Myocyte (in vitro differentiated cells): ENCODE results near the gene SLC30A1. TPM values are rescaled to one million over a fixed set of nuclear protein-coding genes. Genes with fewer than 3 reads are reported as not detected.
A peak's percentile ranks its signal among the peaks of the same experiment; 100 is the strongest.
"Not testable (repeated sequence)": the region's sequence is repeated elsewhere in the genome, so short reads cannot be mapped to it uniquely, and the experiment has no call there.

Experiments used
- DNase-seq: peaks from one replicate; pipeline ENCODE4 v3.0.0-alpha.2; 2012; ENCODE audit warnings: low read depth
- polyA plus RNA-seq: library from polyadenylated mRNA; unstranded; fragments of >200 nt; gene quantifications from one replicate; pipeline ENCODE4 v1.2.1, GENCODE V29; 2012; ENCODE audit warnings: missing spikeins
- total RNA-seq: library from RNA; depleted of rRNA; stranded (reverse); fragments of >200 nt; gene quantifications from 2 replicates; pipeline ENCODE4 v1.2.3, GENCODE V29; 2014

Gene SLC30A1, protein sequence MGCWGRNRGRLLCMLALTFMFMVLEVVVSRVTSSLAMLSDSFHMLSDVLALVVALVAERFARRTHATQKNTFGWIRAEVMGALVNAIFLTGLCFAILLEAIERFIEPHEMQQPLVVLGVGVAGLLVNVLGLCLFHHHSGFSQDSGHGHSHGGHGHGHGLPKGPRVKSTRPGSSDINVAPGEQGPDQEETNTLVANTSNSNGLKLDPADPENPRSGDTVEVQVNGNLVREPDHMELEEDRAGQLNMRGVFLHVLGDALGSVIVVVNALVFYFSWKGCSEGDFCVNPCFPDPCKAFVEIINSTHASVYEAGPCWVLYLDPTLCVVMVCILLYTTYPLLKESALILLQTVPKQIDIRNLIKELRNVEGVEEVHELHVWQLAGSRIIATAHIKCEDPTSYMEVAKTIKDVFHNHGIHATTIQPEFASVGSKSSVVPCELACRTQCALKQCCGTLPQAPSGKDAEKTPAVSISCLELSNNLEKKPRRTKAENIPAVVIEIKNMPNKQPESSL
- 16.3 and 20.4 TPM in 2 replicates for total RNA-seq
- polyA plus RNA-seq = 12.6 TPM

DNA sequence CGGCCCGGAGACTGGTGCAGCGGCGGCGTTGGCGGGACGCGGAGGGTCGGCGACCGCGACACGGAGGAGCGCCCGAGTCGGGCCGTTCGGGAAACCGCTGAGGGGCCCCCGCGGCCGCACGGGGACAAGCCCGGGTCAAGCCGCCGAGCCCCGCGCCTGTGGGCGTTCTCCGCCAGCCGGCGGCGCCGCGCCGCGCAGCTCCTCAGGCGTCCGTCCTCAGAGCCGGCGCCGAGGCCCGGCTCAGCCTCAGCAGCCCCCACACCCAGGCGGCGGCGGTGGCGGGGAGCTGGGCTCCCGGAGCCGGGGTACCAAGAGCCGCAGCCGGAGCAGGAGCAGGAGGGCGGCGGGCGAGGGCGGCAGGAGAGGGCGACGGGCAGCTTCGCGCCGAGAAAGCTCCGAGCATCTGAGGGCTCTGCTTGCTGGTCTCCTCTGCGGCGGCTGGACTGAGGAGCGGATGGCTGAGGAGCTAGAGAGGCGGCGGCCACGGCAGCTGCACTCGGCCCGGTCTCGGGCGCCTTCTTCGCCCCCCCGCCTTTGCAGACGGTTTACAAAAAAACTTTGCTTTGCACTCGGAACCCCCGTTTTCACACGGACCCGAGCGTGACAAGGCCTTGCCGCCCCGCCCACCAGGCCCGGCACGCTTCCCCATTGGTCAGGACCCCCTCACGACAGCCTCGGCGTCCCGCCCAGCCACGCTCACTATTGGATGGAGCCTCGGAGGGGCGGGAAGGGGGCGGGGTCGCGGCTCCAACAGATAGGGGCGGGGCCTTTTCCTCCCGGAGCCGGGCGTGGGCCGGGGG lies at the start of gene SLC30A1:
TSS of gene SLC30A1 (minus strand) at position 522 of the 800 bp plus-strand sequence. CDS start 549 bp downstream, outside the sequence.
- peak; percentile 99 for DNase-seq

DNA sequence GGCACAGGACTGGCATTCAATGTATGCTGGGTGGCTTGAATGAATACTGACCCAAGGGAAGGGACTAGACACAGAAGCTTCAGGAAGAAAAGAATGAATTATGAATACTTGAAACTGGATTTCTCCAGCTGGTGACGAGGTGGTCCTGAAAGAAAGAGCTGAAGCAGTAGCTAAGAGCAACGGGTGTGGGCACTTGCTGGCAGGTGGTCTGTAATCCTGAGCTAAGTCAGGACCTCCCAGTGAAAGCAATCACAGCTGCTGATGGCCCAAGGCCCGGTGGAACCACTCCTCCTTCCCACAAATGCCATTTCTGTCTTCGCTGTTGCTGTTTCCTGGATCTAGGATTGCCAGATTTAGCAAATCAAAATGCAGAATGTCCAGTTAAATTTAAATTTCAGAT lies 49.5 kb upstream of the SLC30A1 start:
- peak; percentile 86 for DNase-seq

DNA sequence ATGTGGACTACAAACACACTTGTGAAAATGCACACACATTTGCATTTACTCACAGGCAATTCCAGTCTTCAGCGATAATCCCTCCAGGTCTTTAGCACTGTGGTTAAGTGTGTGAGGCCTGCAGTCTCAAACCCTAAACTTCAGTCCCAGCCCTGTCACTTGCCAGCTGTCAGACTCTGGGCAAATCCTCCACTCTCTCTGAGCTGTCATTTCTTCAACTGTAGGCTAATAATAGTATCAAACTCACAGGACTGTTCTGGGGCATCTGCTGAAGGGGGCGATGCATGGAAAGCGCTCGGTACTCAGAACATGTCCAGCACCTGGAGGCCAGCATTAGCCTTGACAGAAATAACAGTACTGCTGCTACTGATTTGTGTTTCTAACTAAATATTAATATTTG lies 48.3 kb upstream of the SLC30A1 start:
- peak; percentile 85 for DNase-seq

DNA sequence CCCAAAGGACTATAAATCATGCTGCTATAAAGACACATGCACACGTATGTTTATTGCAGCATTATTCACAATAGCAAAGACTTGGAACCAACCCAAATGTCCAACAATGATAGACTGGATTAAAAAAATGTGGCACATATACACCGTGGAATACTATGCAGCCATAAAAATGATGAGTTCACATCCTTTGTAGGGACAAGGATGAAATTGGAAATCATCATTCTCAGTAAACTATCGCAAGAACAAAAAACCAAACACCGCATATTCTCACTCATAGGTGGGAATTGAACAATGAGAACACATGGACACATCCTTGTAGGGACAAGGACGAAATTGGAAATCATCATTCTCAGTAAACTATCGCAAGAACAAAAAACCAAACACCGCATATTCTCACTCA lies 46.9 kb upstream of the SLC30A1 start:
- not testable (repeated sequence) for DNase-seq

DNA sequence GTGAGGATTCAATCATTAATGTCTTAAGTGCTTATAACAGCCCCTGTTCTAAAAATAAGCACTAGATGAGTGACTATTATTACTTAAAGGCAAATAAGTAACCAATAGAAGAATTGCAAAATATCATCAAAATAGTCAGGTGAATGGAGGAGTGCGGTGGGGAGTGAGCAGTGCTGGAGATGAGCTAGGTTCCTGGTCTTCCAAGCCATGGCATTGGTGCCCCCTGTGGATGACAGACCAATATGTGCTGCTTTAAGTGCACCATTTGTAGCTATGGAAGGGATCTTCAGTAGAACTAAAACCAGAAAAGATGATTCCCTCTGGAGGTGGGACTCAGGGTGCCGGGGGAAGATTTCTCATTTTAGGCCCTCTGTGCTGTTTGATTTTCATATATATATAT lies 46.1 kb upstream of the SLC30A1 start:
- DNase-seq = no peak

DNA sequence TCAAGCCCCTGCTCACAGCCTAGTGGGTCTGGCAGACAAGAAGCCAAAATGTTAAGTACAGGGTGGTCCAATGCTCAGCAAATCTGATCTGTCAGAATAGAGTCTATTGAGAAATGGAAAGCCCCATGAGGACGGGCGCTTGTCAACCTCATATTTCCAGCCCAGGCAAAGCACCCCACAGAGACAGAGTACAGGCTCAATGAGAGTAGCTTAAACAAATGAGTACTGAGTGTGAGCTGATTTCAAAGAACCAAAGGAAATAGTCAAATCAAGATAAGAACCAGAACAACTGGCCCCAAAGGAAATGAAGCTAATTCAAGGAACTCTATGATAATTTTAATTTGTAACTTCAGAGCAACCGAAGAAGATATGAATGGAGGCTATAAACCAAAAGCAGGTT lies 44.6 kb upstream of the SLC30A1 start:
- DNase-seq = no peak

DNA sequence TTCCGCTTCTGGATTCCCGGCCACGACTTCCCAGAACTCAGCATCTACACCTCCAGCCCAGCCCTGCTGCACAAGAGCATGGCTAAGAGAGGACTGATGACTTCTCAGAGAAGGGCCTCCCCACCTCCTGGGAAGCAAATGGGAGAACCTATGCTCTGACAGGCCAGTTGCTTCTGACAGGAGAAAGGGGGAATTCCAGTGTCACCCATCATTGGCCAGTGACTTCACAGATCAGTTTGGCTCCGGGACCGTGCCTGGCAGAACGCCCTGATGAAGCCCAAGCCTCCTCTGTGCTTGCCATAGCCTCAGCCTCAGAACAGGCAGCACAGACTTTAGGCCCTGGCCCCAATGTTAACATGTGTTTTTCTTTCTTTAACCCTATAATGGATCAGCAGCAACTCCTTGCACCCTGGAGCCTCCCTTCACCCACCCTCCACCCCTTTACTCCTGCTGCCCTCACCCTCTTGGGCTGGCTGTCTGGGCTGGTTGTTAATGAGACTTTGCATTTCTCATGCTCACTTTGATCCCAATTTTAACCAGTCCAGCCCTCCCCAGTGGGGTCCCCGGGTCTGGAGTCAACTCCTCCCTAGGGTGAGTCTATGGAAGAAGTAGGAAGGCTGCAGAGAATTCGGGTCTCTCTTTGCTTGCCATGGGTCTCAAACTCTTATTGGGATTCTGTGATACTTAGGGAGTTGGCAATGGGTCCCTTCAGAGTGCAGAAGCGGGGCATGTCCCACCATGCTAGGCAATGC lies 42.7 kb upstream of the SLC30A1 start:
- no peak for DNase-seq

DNA sequence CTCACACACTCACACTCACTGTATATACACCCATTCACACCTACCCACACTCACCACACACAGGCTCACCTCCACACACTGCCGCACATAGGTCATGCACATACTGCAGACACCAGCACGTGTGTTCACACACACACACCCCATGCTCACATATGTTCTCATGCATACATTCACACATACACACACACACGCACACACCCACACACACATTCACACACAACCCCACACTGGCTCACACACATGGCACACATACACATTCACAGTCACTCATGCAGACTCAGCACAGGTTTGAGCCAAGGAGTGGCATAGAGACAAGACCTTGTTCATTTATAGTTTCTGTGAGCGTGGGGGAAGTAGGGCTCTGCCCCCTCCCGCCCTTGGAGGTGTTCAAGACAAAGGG lies 41.1 kb upstream of the SLC30A1 start:
- DNase-seq = no peak

DNA sequence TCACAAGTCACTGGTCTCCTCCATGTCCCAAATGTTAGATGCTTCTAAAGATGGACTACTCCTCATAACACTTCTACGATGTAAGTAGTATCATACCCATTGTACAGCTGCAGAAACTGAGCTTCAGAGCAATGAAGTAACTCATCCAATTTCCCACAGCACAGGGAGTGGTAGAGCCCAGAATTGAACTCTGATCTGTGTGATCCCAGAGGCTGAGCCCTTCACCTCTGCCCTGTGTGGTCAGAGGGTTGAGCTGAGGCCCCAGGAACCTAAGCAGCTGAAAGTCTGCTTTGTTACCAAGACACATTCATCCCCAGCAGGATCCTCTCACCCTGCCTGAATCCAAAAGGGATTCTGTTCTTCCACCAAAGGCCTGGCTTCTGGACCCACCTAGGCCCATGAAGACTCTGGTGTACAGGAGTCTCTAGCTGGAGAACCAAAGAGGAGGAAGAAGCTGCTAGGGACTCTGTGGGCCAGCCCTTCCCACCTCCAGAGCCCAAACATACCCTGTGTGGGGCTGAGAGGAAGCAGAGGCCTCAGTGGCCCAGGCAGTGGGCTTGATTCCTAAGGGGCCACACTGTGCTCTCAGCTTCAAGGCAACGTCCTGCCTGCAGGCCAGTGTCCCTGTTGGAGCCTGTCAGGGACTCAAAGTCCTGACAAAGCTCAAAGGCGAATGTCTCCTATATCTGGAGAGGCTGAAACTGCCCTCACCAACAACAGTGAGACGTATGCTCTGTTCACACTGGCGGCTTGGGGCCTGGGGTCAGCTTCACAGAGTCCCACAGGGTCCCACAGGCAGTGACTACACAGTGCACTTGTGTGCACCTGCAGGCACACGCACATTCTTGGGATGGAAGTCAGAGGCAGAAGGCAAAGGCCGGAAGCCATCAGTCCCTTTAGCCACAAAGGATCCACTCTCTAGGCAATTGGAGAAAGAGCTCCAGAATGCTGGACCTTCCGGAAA lies 40.4 kb upstream of the SLC30A1 start:
- no peak for DNase-seq

DNA sequence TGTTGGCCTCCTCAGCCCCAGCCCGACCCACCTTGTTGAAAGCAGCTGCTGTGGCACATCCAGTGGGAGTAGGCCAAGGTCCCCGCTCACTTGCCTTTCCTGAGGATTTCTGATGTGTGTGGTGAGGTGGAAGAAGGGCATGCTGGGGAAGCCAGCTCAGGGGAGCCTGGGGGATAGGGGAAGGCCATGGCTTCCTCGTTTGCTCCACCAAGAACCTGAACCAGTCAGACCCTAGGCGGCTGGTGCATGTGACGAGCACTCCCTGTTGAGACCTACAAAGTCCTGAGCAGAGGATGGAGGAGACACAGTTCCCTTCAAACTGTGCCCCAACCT lies 38.0 kb upstream of the SLC30A1 start:
- no peak for DNase-seq

DNA sequence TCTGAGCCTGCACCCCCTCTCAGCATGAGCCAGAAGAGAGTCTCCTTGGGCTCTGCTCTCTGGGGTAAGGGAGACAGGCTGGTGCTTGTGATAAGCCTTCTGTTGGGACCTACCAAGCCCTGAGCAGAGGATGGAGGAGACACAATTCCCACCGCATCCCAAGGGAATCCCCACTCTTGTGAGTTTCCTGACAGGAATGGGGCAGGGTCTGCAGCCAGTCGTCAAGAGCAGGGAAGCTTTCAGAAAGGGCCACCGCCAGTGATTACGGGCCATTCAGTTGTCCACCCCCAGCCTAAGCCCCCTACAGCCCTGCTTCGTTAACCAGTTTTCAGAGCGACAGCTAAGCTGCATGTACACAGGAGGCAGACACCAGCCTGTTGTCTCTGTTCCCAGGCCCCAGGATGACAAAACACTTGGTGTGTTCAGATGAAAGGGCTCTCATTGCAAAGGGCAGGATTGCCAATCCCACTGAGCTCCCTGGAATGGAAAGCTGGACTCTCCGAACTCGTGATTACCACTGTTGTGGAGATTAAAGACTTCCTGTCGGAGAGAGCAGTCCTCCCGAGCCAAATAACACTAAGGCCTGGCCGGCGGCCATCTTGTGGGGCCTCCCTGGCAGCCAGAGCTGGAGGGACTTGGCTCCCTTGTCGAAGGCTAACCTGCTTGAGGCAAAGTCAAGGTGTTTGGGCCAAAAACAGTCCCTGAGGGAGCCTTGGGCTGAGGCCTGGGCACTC lies 37.4 kb upstream of the SLC30A1 start:
- DNase-seq = no peak

DNA sequence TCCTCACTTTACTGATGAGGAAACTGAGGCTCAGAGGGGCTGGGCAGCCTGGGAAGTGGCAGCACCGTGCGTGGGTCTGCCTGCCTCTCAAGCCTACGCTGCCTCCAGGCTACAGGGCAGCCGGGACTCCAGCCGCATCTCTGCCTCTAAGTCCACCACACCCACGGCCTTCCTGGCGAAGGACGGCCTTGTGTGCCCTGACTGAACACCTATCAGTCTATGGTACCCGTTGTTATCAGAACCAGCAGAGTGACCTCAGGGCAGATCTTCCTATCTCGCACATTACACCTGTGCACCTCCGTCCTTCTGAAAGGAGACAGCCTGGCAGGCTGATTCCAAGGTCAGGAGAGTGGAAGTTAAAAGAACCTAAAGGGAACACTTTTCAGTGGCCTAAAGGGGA lies 35.7 kb upstream of the SLC30A1 start:
- DNase-seq = no peak

DNA sequence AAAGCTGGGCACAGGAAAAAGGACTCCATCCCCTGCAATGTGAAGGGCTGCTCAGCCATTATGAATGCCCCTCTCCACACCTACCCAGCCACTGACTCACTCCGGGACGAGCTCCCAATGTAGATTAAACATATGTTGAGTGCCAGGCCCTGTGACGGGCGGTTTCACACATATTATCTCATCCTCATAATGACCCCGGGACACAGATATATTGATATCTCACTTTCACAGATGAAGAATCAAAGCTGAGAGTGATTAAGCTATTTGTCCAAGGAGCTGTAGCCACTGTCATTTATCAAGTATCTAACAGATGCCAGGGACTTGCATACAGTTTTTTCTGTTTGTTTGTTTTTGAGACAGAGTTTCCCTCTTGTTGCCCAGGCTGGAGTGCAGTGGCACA lies 35.0 kb upstream of the SLC30A1 start:
- no peak for DNase-seq

DNA sequence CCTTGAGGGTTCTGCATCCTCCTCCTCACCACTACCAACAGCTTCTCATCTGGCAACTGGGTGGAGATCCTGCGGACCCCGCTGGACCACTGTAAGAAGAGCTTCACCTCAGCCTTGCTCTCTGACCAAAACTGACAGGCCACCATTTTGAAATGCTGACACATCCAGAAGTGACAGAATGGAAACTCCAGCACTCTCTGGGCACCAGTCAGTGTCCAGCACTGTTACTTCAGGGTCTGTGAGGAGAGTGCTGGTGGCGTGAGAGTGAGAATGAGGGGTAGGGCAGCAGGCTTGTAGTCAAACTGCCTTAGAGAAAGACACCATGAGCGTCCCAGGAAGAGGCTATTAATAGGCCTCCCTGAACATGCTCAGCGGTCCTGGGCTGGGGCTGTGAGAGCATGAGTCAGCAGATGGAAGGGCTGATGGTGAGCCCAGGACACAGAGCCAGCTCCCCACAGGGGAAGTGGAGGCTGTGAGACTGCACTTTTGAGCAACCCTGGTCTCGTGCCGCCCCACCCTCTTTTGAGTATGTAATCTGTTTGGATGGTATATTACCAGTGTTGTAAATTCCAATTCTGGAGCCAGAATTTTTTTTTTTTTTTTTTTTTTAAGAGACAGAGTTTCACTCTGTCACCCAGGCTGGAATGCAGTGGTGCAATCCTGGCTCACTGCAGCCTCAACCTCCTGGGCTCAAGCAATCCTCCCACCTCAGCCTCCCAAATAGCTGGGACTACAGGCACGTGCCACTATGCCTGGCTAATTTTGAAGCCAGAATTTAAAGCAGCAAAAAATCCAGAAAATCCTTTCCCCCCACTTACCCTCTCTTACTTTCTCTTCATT lies 34.4 kb upstream of the SLC30A1 start:
- peak; percentile 90 for DNase-seq

DNA sequence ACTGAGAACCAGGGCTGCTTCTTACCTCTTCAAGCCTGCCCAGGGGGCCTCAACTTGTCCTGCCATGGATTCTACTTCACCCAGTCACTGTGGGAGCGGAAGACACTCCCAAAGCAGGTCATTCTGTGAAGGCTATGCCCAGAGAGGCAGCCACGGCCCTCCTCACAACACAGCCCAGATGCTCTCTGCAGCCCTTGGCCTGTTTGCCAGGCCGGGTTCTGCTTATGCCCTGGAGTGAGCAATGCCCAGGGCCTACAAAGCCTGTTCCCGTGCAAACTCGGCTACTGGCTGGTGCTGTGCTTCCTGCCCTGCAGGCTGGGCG lies 33.8 kb upstream of the SLC30A1 start:
- DNase-seq = no peak

DNA sequence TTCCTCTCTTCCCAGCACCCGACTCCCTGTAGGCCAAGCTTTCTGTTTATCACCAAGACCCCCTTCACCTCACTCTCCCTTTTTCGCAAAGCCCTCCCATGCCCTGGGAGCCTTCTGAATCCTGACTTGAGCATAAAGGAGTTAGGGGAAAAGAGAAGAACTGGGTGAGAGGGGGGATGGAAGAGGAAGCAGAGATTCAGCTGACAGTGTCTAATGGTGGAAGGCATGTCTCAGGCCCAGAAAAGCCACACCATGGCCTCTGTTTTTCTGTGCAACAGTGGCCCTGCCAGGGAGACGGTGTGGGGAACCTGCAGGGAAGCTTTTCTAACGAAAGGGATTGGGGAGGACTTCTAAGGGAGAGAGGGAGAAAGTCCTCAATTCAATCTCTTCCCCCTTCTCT lies 32.9 kb upstream of the SLC30A1 start:
- no peak for DNase-seq

DNA sequence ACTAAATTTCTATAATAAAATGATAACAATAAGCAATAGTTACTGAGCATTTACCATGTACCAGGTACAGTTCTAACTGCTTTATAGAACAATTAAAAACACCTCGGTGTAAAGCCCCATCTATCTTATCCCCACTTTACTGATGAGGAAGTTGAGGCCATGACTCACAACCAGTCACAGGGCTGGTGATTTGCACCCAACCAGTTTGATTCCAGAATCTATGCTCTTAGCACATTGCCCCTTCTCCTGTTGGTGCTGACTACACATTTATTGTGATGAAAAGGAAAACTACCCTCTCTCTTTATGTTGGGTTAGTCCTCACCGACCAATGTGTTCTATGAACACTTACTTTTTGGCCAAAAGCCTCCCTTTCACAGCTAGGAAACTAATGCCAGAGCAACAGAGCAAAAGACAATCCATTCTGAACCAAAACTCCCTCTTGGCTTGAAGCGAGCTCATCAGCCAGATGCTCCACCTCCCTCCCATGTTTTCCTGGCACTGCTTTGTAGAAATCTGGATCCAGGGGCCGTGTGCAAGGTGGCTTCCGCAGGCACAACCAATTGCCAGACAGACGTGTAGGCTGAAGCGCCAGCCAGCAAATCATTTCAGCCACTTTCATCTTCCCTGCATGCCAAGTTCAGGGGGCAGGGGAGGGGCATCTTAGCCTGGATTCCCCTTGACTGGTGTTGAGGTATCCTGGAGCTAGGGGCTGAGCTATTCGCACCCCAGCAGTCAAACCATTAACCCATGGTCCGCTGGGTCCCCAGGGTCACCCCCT lies 32.0 kb upstream of the SLC30A1 start:
- DNase-seq = no peak
